ENCODE data around the gene CENPN.
A peak's percentile ranks its signal among the peaks of the same experiment; 100 is the strongest.

CENPN gene, protein sequence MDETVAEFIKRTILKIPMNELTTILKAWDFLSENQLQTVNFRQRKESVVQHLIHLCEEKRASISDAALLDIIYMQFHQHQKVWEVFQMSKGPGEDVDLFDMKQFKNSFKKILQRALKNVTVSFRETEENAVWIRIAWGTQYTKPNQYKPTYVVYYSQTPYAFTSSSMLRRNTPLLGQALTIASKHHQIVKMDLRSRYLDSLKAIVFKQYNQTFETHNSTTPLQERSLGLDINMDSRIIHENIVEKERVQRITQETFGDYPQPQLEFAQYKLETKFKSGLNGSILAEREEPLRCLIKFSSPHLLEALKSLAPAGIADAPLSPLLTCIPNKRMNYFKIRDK

DNA sequence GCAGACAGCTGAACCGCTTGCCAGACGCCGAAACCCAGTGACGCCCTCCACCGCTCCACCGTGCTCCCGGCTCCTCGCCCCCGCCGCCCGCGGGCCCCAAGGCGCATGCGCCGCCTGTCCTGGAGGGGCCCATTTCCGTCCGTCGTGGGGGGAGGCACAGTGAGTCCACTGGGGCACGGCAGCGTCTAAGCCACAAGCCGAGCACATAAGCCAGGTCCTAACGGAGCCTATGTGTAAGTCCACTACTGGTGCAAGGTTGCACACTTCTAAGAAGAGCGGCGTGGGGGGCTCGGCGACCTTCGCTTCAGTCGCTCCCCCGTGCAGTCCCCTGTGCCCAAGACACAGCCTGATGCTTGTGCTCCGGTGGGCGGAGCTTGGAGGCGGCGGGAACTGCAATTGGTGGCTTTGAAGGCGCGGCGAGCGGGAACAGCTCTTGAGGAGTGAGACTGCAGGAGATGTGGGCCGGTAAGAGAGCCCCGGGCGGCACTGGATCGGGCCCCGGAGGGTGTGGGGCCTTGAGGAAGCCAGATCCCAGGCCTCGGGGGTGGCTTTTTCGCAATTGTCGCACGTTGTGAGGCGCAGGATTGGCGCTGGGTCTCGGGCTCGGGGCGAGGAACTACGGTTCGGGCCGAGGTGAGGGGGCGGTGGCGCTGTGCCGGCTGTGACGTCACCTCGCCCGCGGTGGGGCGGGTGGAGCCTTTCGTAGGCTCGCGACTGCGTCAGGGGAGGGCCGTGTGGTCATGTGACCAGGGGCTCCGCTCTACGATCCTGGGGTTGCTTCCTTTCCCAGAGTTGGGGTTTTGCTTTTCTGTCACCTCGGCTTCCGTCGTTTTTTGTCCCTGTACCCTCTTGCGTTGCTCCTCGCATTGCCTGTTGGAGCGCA lies at the start of gene CENPN, which contains the start of gene CMC2:
Gene CENPN (plus strand): TSS at position 402 of the 883 bp plus-strand sequence. CDS start 4,726 bp downstream, outside the sequence.
Gene CMC2 (minus strand): TSS at position 73 of the 883 bp plus-strand sequence. CDS start 9,491 bp downstream, outside the sequence.
- DNase-seq = peak; percentile 96 to 98

DNA sequence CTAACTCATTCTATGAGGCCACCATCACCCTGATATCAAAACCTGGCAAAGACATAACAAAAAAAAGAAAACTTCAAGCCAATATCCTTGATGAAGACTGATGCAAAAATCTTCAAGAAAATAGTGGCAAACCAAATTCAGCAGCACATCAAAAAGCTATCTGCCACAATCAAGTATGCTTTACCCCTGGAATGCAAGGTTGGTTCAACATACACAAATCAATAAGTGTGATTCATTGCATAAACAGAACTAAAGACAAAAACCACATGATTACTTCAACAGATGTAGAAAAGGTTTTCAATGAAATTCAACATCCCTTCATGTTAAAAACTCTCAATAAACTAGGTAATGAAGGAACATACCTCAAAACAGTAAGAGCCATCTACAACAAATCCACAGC lies 48.7 kb upstream of the CENPN start:
- no peak for DNase-seq

DNA sequence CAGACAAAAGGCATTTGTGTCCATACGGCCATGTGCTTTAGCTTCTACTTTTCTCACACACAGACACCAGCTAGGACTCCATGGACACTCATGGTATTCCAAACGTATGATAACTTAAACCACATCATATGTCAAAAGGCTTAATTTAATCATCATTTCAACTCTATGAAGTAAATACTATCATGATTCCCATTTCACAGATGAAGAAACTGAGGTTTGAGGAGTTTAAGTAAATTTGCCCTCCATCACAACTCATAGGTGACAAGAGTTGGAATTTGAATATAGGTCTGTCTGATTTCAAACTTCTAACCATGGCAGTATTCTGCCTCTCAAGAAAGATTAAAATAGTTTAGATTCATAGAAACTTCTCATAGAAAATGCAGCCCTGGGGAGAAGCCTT lies 44.1 kb upstream of the CENPN start:
- no peak for DNase-seq

DNA sequence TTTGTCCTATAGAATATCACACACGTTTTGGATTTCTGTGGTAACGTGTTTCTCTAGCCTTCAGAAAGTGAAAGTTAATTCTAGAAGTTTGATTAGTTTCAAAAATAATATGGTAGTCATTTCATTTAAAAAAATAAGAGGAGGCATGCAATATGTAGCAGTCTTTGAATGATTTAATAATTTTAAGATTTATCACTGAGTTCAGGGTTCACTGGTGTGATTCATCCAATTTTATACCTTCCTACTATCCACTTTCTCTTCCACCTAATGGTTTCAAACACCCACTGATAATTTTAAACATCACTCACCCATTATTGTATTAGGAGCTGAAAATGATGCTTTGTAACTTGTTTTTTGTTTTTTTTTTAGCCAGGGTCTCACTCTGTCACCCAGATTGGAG lies 42.7 kb upstream of the CENPN start:
- DNase-seq = no peak

DNA sequence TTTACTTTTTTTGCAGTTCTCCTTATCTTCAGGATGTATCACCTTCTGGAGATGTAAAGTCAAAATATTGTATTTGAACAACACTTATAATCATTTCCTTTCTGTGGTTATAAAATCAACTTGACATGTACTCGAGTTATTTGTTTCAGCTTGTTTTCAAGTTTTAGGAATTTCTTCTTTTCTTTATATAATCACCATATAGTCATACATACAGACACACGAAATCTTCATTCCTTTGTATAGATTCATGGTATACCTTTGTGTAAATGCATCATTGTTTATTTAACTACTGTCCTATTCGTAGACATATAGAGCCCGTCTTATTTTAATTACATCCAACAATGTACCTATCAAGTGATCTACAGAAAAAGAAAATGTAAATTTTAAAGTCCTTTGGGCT lies 40.4 kb upstream of the CENPN start:
- DNase-seq = no peak

DNA sequence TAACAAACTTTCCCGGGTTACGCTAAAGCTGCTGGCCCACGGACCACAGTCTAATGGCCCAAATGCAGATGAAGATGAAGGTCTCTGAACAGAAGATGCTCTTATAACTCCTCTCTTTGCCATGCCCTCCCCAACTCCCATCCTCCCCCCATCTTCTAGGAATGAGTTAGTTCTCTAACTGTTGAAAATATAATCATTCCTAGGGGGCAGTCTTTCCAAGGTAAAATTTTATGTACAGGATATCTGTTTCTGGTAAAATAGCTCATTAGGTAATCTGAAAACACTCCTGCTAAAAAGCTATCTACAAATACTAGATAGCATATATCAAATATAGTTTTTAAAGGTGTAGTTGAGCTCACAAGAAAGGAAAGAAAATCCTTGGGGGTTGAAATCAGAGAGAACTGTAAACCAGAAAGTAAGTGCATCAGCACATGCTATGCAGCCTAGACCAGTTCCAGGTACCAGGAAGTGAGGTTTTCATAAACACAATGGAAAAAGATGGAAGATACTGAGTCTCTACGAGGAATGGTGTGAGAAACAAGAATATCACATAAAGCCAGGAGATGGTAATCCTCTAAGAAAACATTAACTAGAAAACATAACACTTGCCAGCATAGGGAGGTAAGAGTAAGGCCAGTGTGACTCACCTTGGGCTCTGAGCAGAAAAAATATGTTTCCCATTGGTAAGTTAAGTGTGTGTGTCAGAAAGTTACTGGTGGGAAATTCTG lies 38.5 kb upstream of the CENPN start:
- DNase-seq = no peak

DNA sequence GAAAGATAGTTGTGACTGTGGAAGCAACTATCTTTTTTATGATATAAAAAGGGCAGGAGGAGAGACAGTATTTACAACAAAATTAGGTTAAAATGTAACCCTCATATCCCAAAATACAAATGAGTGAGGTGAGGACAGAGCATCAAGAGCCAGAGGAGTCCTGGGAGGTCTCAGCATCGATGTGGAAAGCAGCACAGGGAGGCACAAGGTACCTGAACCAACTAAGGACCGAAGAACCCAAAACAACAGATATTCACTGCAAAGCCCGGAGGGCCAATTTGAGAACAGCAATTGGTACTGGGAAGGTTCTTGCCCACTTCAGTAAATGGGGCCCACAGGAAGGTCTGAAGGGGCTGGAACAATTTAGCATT lies 37.9 kb upstream of the CENPN start:
- DNase-seq = no peak

DNA sequence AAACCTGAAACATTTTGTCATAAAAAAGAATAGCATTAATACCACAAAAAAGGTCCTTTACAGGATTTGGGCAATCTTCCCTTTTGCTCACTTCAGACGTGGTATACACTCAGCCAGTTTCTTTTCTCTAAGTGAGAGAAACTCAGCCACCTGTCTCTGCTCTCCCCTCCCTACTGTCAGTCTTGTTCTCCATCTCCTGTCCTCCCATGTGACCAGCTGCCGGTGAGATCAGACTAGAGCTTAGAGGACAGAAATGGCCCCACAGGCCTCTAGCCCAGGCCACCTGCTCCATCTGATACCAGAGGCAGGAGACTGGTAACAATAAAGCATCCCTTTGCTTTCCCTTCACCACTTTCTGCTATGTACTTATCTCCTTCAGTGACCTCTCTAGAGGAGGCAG lies 35.2 kb upstream of the CENPN start:
- DNase-seq = no peak

DNA sequence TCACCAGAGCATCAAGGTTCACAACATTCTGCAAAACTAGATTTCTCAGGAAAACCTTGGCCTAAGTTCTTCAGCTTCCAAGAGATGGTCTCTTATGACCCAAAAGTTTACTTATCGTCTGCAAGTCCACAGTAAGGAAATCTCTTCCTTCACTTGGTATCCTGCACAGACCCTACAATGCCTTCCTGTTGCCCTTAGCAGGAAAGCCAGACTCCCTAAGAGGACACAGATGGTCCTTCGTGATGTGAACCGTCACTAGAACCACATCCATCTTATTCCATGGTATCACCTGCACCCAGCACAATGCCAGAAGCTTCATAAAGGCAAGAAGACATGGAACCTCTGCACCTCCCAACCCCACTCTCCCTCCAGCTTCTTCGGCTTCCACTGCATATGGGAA lies 34.4 kb upstream of the CENPN start:
- no peak for DNase-seq

DNA sequence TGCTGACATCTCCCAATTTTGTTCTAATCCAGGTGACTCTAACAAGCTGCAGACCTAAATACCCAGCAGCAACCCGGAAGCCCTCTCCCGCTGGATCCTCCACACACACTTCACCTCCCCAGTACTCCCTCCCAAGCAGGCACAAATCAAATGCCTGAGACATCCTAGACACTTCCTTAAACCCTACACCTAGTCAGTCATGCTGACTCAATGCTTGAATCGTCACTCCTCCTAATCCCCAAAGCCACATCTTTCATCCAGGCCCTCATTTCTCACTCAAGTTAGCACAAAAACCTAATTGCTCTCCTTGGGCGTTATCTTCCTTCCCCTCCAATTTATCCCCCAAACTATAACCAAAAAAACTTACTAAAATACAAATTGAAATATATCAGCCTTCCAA lies 33.0 kb upstream of the CENPN start:
- no peak for DNase-seq

DNA sequence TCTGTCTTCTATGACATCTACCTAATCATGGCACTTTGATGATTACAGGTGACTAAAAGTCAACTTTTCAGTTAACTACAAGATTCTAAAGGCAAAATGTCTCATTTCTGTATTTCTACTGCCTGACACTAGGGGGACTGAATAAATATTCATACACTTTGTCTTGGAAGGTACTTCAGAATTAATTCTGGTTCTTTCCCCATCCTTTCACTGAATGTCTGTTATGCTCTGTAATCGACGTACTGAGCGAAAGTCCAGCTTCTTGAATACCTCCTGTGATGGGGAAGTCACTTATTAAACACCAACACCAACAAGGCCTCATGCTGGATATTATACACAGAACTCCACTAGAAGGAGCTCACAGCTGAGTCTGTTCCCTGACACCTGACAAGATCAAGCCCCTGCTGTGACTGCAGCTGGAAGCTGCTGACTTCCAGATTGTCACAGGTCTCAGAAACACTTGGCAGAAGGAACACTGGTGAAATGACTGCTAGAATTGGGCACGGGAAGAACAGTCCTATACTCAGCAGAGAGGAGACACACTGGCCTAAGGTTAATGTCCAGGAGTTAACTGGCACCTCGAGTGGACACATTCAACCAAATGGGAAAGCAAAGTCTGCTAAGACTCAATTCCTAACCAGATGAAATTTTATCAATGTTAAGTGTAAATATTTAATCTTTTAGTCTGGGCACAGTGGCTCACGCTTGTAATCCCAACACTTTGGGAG lies 32.2 kb upstream of the CENPN start:
- DNase-seq = no peak

DNA sequence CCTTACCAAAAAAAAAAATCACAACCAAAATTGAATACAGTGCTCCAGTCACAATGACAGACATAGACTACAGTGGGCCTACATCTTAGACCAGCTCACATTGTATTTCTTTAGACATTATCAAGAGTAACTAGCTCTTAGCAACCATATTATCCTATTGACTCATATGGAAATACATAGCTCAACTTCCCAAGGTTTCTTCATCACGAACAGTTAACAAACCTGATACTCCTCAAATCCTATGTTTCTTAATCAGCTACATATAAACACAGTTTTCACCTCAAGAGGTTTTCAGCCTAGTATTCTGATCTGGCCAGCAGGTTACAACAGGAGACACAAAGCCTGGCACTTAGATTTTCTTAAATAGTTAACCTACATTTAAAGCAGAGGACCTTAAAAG lies 30.1 kb upstream of the CENPN start:
- DNase-seq = no peak

DNA sequence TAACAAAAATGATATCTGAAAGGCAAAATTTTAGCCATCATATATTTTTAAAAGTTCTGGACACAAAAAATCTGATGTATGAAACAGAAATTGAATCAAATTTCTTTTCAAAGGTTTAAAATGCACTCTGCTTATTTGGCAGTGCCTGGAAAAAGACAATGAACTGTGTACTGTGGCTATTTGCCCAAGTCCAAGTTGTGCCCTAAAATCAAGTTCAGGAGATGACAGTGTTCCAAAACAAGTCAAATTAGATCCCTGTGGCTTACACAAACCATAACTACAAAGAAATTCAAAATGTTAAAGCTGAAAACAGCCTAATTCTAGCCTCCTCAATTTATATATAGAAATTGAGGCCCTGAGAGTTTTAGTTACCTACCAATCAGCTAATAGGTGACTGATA lies 25.9 kb upstream of the CENPN start:
- no peak for DNase-seq

DNA sequence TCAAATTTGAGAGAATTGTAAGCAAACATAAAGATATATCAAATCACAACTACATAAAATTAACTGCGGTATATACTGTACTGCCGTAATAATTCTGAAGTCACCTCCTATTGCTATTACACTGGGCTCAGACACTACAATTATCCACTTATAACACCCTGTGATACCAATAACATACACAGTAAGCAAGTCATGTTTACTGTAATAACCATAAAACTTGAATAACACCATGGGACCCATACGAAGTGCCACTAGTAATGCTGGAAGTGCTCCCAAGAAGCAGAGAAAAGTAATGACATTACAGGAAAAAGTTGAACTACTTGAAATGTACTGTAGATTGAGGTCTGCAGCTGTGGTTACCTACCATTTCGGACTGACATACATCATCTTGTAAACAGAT lies 24.4 kb upstream of the CENPN start:
- DNase-seq = no peak

DNA sequence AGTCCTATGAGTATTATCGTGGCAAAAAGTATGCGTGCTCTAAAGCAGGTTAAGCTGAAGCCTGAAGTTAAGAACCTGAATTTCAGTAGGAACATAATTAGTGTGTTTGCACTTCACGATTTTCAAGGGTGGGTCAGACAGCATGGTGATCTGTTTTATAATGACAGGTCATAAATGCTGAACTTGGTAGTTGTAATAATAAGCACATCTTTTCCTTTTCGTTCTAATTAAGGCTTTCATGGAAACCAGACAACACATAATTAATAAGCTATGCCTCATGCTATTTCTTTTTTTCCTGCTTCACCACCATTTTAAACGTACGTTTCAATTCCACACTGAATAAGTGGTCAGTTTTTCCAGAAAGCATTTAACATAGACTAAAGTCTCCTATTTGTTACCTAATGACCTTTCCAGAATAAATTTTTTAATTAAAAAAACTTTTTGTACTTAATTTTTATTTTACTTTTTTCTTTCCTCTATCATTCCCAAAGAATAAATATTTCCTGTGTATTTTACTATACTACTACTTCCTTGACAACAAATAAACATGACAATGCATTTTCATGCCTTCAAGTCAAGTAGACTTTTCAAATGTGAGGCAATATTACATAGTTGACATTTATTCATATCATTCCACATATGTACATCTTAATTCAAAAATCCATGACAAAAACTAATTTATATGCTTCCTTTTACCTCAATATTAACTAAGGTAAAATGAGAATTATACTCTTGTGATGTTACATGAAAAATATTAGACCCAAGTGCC lies 22.7 kb upstream of the CENPN start:
- DNase-seq = no peak

DNA sequence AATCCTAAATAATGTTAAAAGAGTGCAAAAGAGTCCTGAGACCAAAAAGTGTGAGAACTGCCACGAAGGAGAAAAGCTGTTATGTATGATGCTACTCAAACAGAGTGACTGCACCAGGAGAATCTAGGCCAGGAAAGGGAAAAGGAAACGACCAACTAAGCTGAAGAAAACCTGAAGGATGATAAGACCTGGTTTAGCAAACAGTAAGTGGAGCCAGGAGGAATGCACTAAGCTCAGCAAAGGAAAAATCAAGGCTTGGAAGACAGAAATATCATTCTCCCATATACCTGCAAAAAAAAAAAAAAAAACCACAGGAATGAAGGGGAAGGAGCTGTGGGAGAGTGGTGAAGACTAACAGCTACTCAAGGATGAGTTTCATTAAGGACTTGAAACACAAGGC lies 21.4 kb upstream of the CENPN start:
- no peak for DNase-seq

DNA sequence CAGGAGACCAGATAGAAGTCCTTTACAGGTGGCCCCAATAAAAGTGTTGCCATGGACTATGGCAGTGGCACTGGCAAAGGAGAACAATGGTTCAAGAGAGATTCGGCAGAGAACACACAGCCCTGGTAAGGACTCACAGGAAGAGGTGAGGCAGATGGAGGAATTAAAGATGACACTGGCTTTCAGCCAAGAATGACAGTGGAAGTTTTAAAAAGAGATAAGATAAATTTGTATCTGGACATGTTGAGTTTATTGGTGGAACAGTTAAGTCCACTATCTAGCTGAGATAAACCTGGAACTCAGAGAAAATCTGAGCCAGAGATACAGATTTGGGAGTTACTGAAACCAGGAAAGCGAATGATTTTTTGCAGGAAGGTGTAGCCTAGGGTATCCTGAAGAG lies 20.5 kb upstream of the CENPN start:
- no peak for DNase-seq

DNA sequence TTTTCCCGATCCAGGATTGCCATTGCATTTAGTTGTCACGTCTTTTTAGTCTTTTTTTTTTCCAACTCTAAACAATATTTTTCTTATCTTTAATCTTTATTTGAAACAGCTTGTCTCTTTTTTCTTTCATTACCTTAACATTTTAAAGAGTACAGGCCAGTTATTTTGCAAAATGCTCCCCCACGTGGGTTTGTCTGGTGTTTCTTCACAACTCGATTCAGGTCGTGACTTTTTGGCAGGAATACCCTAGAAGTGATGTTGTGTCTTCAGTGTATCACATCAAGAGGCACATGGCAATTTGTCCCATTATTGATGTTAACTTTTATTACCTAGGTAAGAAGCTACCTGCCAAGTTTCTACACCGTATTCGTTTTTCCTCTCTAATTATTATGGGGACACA lies 18.3 kb upstream of the CENPN start:
- DNase-seq = no peak

DNA sequence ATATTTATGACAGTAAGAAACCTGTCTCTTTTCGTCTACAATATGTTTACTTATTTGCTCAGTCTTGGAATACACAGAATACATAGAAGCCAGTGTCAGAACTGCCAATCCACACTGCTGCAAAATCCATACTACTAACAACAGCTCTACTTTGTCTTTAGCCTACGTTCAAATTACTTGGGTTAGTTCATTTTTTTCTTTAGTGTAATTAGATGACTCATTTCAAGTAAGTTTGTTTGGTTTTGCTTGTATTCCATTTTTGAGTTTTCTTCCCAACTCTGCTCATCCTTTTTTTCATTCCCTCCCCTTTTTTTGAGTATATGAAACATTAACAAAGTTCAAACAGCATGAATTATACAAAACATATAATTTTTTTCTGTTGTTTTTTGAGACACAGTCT lies 17.2 kb upstream of the CENPN start:
- DNase-seq = no peak

DNA sequence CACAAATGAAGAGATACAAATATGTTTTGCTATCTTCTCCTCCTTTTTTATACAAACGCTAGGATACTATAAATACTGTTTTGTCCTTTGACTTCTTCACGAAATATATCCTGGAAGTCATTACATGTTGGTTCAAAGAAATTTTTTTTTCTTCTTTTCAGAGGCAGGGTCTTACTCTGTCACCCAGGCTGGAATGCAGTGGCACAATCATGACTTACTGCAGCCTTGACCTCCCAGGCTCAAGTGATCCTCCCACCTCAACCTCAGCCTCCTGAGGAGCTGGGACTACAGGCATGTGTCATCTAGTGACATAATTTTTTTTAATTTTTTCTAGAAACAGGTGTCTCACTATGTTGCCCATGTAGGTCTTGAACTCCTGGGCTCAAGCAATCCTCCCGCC lies 16.4 kb upstream of the CENPN start:
- DNase-seq = no peak

DNA sequence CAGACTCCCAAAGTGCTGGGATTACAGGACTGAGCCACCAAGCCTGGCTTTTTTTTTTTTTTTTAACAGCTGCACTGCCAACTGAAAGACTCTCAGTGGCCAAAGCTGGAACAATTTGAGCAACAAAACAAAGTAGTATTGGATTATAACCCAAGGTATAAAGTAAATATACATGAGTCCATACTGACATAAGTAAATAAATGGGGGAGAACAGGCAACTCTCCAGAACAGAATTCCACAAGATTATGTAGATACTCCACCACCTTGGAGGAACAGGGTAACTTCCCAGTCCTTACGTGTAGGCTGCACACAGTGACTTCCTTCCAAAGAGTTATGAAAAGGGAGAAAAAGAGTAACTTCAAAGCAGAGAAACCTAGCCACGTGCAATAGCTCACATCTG lies 16.0 kb upstream of the CENPN start:
- no peak for DNase-seq

DNA sequence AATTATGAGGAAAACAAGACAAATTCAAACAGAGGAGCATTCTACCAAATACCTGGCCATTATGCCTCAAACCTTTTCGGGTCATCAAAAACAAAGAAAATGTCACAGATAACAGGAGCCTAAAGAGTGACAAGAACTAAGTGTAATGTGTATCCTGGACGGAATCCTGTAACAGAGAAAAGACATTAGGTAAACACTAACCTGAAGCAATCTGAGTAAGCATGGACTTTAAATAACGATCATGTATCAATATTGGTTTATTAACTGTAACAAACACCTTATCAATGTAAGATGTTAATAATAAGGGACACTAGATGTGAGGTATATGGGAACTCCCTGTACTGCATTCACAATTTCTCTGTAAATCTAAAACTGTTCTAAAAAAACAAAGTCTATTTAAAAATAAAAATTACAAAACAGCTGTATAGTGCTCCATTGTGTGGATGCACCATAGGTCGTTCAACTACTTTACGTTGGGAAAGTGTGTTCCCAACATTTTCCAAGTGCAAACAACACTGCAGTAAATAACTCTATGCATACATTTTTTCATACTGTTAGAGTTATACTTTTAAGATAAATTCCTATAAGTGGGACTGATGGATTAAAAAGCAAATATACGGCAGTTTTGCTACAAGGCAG lies 15.1 kb upstream of the CENPN start:
- DNase-seq = no peak

Data from activated CD4-positive, alpha-beta T cell treated with anti-CD3 and anti-CD28 coated beads for 4 hours (primary cell).